Stomach (tissue), 4 donors: Measurements from ENCODE around the gene RASA3.

Experiments used
- CTCF ChIP-seq, 7 experiments: fragments of 450-650 bp in 4 of 7; fragments of 200-600 bp in 3 of 7; sonication (generic) in 3 of 7; IDR thresholded peaks; one replicate each; pipeline ENCODE4 v1.5.1; 2016 to 2019; ENCODE audit warnings: antibody characterized with exemption in 7 of 7, control low read depth in 2 of 7, mild to moderate bottlenecking in 1 of 7
- EP300 ChIP-seq: sonication (generic); formaldehyde crosslinking; IDR thresholded peaks from one replicate; pipeline ENCODE4 v1.6.1; 2017; ENCODE audit warnings: antibody characterized with exemption
- POLR2A ChIP-seq, 4 donors: fragments of 450-650 bp; IDR thresholded peaks; one replicate each; pipeline ENCODE4 v1.6.1; 2016; ENCODE audit warnings: antibody characterized with exemption in 4 of 4, control low read depth in 2 of 4, mild to moderate bottlenecking in 1 of 4, moderate library complexity in 1 of 4

GRCh38 chr13:114103801-114104654 lies 28.4 kb downstream of the RASA3 start:
- TF ChIP-seq CTCF (IDR thresholded peaks at IDR 0.05) (no peak), EP300 (no peak), POLR2A (IDR thresholded peaks at IDR 0.05) (no peak)
